Fibroblast of lung (primary cell): ENCODE results near the gene ZPR1.

Experiments used
- EZH2 ChIP-seq: IDR thresholded peaks from 2 replicates; pipeline ENCODE4 v1.5.1; 2012; ENCODE audit warnings: low read length, control low read depth, mild to moderate bottlenecking; ENCODE audit errors: missing control alignments
- TF ChIP-seq, protein P1 (sequence below), 2 donors: IDR thresholded peaks in 1 of 2; conservative IDR thresholded peaks in 1 of 2; 1 replicate in 1 of 2; 2 replicates in 1 of 2; pipeline ENCODE4 v1.5.1; 2011 to 2012; ENCODE audit warnings: low read length in 2 of 2, control low read depth in 1 of 2, inconsistent platforms in 1 of 2, low read depth in 1 of 2, mild to moderate bottlenecking in 1 of 2

- TF ChIP-seq, protein P1, sequence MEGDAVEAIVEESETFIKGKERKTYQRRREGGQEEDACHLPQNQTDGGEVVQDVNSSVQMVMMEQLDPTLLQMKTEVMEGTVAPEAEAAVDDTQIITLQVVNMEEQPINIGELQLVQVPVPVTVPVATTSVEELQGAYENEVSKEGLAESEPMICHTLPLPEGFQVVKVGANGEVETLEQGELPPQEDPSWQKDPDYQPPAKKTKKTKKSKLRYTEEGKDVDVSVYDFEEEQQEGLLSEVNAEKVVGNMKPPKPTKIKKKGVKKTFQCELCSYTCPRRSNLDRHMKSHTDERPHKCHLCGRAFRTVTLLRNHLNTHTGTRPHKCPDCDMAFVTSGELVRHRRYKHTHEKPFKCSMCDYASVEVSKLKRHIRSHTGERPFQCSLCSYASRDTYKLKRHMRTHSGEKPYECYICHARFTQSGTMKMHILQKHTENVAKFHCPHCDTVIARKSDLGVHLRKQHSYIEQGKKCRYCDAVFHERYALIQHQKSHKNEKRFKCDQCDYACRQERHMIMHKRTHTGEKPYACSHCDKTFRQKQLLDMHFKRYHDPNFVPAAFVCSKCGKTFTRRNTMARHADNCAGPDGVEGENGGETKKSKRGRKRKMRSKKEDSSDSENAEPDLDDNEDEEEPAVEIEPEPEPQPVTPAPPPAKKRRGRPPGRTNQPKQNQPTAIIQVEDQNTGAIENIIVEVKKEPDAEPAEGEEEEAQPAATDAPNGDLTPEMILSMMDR (conservative IDR thresholded peaks at IDR 0.05 in 1 of 2, IDR thresholded peaks at IDR 0.05 in 1 of 2; ENCODE audit: low read depth in 1 of 2, low read length in 2 of 2), result no peak
- TF ChIP-seq EZH2, result no peak
Measured at GRCh38 chr11:116740741-116741140, 47.1 kb downstream of the ZPR1 start.
